Activated CD8-positive, alpha-beta T cell treated with anti-CD3 and anti-CD28 coated beads for 36 hours (primary cell): ENCODE data around the gene ACTR6. TPM values are rescaled to one million over a fixed set of nuclear protein-coding genes. Genes with fewer than 3 reads are reported as not detected.

Experiments used
- ATAC-seq: fragments of 200-7000 bp; cut with Tn5 transposase; one replicate; pipeline ENCODE4 v1.10.0; 2021; ENCODE audit warnings: mild to moderate bottlenecking, moderate library complexity
- CTCF ChIA-PET: fragments of 350-600 bp; sonication (Branson Sonifier 250); formaldehyde crosslinking; loops from one replicate; lab custom pipeline; 2021; ENCODE audit warnings: antibody characterized with exemption; lab: Charles Lee
- POLR2A ChIA-PET: fragments of 350-600 bp; sonication (Branson Sonifier 250); formaldehyde crosslinking; loops from one replicate; lab custom pipeline; 2021; ENCODE audit warnings: antibody characterized with exemption; lab: Charles Lee
- DNase-seq: peaks from one replicate; pipeline ENCODE4 v3.0.0-alpha.2; 2020
- H3K27ac Mint-ChIP-seq: one replicate; pipeline ENCODE4 v1.8.0; 2021; ENCODE audit warnings: mild to moderate bottlenecking, mixed read lengths
- H3K27me3 Mint-ChIP-seq: one replicate; pipeline ENCODE4 v1.8.0; 2021; ENCODE audit warnings: mixed read lengths
- H3K36me3 Mint-ChIP-seq: one replicate; pipeline ENCODE4 v1.8.0; 2021; ENCODE audit warnings: low read depth, mixed read lengths
- H3K4me1 Mint-ChIP-seq: one replicate; pipeline ENCODE4 v1.8.0; 2021; ENCODE audit warnings: low read depth, mixed read lengths
- H3K4me3 Mint-ChIP-seq: one replicate; pipeline ENCODE4 v1.8.0; 2021; ENCODE audit warnings: mild to moderate bottlenecking, moderate library complexity, mixed read lengths
- H3K9me3 Mint-ChIP-seq: one replicate; pipeline ENCODE4 v1.8.0; 2021; ENCODE audit warnings: mixed read lengths
- CTCF ChIP-seq: fragments of 200-600 bp; IDR thresholded peaks from one replicate; pipeline ENCODE4 v1.8.0; 2022; ENCODE audit warnings: antibody characterized with exemption, mild to moderate bottlenecking
- intact Hi-C: fragments of 100-400 bp; cut with micrococcal nuclease; formaldehyde crosslinking; loops from one replicate; pipeline ENCODE4 v1.10.0; 2022
- total RNA-seq, 2 experiments: library from RNA; stranded (reverse); gene quantifications; one replicate each; pipeline ENCODE4 v1.2.3, GENCODE V29; 2021

Gene ACTR6
- total RNA-seq, 2 experiments from 2014 or later = 26.3 to 30.9 TPM

DNA sequence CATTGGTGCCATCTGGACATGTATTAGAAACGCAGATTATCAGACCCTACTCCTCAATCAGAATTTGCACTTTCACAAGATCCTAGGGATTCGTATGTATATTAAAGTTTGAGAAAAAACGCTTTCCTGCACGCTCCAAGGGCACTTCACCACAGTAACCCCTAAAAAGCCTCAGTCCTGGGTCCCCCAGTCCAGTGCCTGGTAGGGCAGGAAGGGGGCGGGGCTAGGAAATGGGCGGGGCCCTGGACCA, 65.9 kb downstream of the ACTR6 start:
- DNase-seq (no peak), ATAC-seq (peak; percentile 85)
- intact Hi-C loops = loop anchor here (5.0 kb wide), 1 partner anchor 64 kb away; the partner anchor contains the start of gene ACTR6
- POLR2A ChIA-PET = interaction anchor here (1.2 to 1.4 kb wide), 2 partner anchors 20 to 66 kb away, joined by 3 to 8 read pairs; partner anchors contain the start of gene ACTR6
- CTCF ChIA-PET = interaction anchor here (1.2 to 2.5 kb wide), 2 partner anchors 66 to 112 kb away, joined by 4 to 6 read pairs; partner anchors contain the start of gene ACTR6
- TF ChIP-seq CTCF = no peak
- peaks cover 20% of the 10 kb centered on the region for H3K4me1 Mint-ChIP-seq
- peak overlapping the region; percentile 86 for H3K4me3 Mint-ChIP-seq
- peak overlapping the region; percentile 98 for H3K27ac Mint-ChIP-seq
- no peaks in the 10 kb centered on the region for H3K9me3 Mint-ChIP-seq
- no peaks in the 10 kb centered on the region for H3K27me3 Mint-ChIP-seq
- peaks cover 4% of the 10 kb centered on the region for H3K36me3 Mint-ChIP-seq

DNA sequence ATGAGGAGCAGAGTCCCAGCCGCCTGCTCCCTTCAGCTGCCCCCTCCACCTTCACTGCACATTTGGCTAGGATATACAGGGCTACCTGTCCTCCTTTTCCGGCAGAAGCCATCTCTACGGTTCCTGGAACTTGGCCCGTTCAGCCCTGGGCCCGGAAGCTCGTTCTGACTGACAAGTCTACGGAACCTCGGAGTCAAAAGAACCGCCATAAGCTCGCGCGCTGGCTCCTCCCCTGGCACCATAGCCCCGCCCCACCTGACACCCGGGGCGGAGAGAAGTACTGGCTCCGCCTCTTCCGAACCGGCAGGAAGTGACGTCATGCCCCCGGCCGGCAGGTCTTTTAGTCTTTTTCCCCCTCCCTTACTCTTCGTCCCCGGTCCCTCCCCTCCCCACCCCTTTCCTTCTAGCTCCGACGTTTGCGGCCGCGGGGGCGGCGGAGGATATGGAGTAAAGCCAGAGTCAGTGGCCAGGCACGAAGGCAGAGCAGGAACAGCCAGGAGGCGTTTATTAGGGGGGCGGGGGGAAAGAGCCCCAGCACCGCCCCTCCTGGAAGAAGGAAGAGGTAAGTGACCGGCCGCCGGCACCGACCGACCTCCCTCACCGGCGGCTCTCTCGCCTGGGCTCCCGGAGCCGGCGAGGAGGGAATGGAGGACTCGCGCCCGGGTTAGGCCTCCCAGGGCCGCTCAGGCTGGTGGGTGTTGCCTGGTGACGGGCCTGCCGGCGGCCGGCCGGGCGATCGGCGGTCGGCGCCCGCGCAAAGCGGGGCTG, 66.4 kb downstream of the ACTR6 start, which contains the start of the genes DEPDC4 and SCYL2:
Gene DEPDC4 (minus strand): TSS at position 245 of the 768 bp plus-strand sequence. CDS start 3 bp downstream, at position 242.
Gene SCYL2 (plus strand): TSS at position 343 of the 768 bp plus-strand sequence. CDS start 15,794 bp downstream, outside the sequence.
- ChIA-PET POLR2A (interaction anchor here (0.6 to 1.4 kb wide), 5 partner anchors 17 to 306 kb away, joined by 3 to 8 read pairs (median 3); partner anchors contain the start of gene ACTR6), CTCF (interaction anchor here (1.2 to 2.5 kb wide), 3 partner anchors 11 to 112 kb away, joined by 4 to 6 read pairs (median 5); partner anchors contain the start of gene ACTR6)
- no peaks in the 10 kb centered on the region for H3K27me3 Mint-ChIP-seq
- peak within 1 kb of the TSS; percentile 98 for H3K27ac Mint-ChIP-seq
- peaks cover 4% of the 10 kb centered on the region for H3K36me3 Mint-ChIP-seq
- H3K4me3 Mint-ChIP-seq = peak within 1 kb of the TSS; percentile 86
- TF ChIP-seq CTCF = no peak
- peak; percentile 97 for DNase-seq
- peak; percentile 96 for ATAC-seq
- H3K9me3 Mint-ChIP-seq = no peaks in the 10 kb centered on the region
- intact Hi-C loops = loop anchor here (5.0 kb wide), 1 partner anchor 65 kb away; the partner anchor contains the start of gene ACTR6
- H3K4me1 Mint-ChIP-seq = peaks cover 25% of the 10 kb centered on the region

- Mint-ChIP-seq H3K36me3 (peaks cover 4% of the 10 kb centered on the region), H3K4me1 (peaks cover 28% of the 10 kb centered on the region), H3K4me3 (peak overlapping the region; percentile 86), H3K27me3 (no peaks in the 10 kb centered on the region), H3K27ac (peak overlapping the region; percentile 85), H3K9me3 (no peaks in the 10 kb centered on the region)
- TF ChIP-seq CTCF = no peak
- CTCF ChIA-PET = interaction anchor here (1.1 to 2.5 kb wide), 4 partner anchors 12 to 113 kb away, joined by 3 to 6 read pairs (median 4); partner anchors contain the start of gene ACTR6
- intact Hi-C loops = loop anchor here (5.0 kb wide), 1 partner anchor 65 kb away; the partner anchor contains the start of gene ACTR6
- POLR2A ChIA-PET = interaction anchor here (0.6 to 1.4 kb wide), 5 partner anchors 16 to 305 kb away, joined by 3 to 8 read pairs (median 3); partner anchors contain the start of gene ACTR6
- ATAC-seq = no peak
- DNase-seq = peak; percentile 42
Measured at GRCh38 chr12:100267603-100268281, 67.1 kb downstream of the ACTR6 start.

- ChIA-PET POLR2A (no interaction called here), CTCF (interaction anchor here (1.1 to 2.5 kb wide), 3 partner anchors 13 to 68 kb away, joined by 3 to 6 read pairs (median 5); partner anchors contain the start of gene ACTR6)
- peaks cover 4% of the 10 kb centered on the region for H3K36me3 Mint-ChIP-seq
- no peaks in the 10 kb centered on the region for H3K27me3 Mint-ChIP-seq
- intact Hi-C loops = loop anchor here (5.0 kb wide), 1 partner anchor 67 kb away; the partner anchor contains the start of gene ACTR6
- H3K4me3 Mint-ChIP-seq = peak overlapping the region; percentile 86
- no peak for ATAC-seq
- no peaks in the 10 kb centered on the region for H3K9me3 Mint-ChIP-seq
- H3K4me1 Mint-ChIP-seq = peaks cover 39% of the 10 kb centered on the region
- TF ChIP-seq CTCF = no peak
- no peak for DNase-seq
- no peak overlapping the region for H3K27ac Mint-ChIP-seq
Measured at GRCh38 chr12:100268835-100269564, 68.4 kb downstream of the ACTR6 start.
